ELR (cell line): Measurements from ENCODE around the gene KIF14.
"Not testable (repeated sequence)": the region's sequence is repeated elsewhere in the genome, so short reads cannot be mapped to it uniquely, and the experiment has no call there.

ENCODE experiments used
- DNase-seq: peaks from one replicate; pipeline ENCODE4 v3.0.0-alpha.2; 2015; ENCODE audit warnings: low read depth

KIF14 gene

GRCh38 chr1:200540281-200540680, 80.3 kb downstream of the KIF14 start:
- DNase-seq, result no peak

- no peak for DNase-seq
Observed at GRCh38 chr1:200538179-200538578, 82.4 kb downstream of the KIF14 start.

GRCh38 chr1:200535605-200536004, 84.9 kb downstream of the KIF14 start:
- peak; percentile 59 for DNase-seq

- no peak for DNase-seq
Observed at GRCh38 chr1:200530623-200531261, 89.8 kb downstream of the KIF14 start.

GRCh38 chr1:200528858-200529606, 91.5 kb downstream of the KIF14 start:
- no peak for DNase-seq

- no peak for DNase-seq
Observed at GRCh38 chr1:200527670-200528069, 92.9 kb downstream of the KIF14 start.

- DNase-seq, result no peak
Observed at GRCh38 chr1:200526709-200527612, 93.6 kb downstream of the KIF14 start.

- no peak for DNase-seq
Observed at GRCh38 chr1:200525090-200525987, 95.2 kb downstream of the KIF14 start.

- DNase-seq, result not testable (repeated sequence)
Observed at GRCh38 chr1:200524551-200524950, 96.0 kb downstream of the KIF14 start.

GRCh38 chr1:200524092-200524491, 96.5 kb downstream of the KIF14 start:
- DNase-seq, result no peak

GRCh38 chr1:200520735-200521134, 99.8 kb downstream of the KIF14 start:
- no peak for DNase-seq

GRCh38 chr1:200518524-200518923, 102.0 kb downstream of the KIF14 start:
- no peak for DNase-seq

GRCh38 chr1:200512191-200512590, 108.4 kb downstream of the KIF14 start:
- DNase-seq, result peak; percentile 80

- peak; percentile 83 for DNase-seq
Observed at GRCh38 chr1:200510228-200510623, 110.3 kb downstream of the KIF14 start.

GRCh38 chr1:200506471-200506870, 114.1 kb downstream of the KIF14 start:
- DNase-seq, result no peak

GRCh38 chr1:200505257-200505656, 115.3 kb downstream of the KIF14 start:
- no peak for DNase-seq
